Anterior cingulate cortex (tissue), 58 donors: Measurements from ENCODE around the gene DBH.

Source experiments
- DNase-seq, 58 donors: peaks; one replicate each; lab custom pipeline; 2025; lab: John Stamatoyannopoulos, UW

DBH gene

GRCh38 chr9:133680250-133680975 is 44.2 kb downstream of the DBH start:
- no peak for DNase-seq

DNA sequence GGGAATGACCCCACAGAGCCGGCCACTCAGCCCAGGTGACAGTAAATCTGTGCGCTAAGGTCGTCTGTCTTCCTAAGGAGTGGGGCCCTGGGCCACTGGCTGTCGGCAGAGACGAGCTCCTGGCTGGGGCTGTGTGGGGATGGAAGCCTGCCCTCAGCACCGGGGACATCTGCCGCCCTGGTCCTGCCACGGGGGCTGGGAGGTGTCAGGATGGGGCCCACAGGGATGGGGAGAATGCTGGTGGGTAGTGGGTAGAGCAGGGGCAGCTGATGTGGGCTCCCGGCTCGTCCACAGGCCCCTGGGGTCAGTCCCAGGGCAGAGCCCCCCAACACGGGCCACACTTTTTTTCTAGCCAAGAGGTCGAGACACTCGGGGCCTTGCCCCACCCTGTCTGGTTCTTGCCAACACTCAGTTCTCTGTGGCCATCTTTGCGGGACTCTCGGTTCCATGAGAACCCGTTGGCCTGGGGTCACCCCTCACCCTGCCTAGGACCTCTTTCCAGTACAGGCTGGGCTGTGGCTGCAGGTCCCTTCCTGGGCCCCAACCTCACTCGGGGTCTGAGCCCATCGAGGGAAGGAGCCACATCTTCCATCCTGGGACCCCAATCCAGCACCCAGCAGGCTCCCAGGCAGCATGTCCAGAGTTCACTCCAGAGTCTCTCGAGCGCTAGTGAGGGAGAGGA is 45.0 kb downstream of the DBH start:
- DNase-seq, result no peak

DNA sequence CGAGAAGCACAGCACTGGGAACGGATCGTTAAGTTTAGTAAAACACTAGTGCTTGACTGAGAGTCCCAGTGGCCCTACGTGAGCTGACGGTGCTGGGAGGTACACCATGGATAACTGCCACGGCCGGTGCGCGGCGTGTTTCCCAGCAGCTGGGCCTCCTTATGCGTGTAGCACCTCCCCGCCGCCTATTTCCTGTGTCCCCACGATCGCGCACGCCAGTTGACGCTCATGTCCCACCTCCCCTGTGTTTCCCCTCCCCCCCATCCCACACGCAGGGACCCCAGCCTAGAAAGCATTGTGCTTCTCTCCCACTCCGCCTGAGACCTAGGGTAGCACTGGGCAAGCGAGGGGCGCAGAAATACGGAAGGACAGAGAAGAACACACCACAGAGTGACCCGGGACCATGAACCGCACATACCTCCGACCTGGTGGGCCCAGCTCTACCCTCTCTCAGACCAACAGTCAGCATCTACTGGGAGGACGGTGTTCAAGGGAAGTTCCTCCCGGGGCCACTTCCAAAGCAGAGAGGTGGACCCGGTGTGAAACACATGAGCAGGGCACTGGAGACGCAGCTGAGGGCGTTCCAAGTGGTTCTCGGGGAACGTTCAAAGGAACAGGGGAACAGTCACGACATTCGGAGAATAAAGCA is 45.6 kb downstream of the DBH start:
- no peak for DNase-seq

DNA sequence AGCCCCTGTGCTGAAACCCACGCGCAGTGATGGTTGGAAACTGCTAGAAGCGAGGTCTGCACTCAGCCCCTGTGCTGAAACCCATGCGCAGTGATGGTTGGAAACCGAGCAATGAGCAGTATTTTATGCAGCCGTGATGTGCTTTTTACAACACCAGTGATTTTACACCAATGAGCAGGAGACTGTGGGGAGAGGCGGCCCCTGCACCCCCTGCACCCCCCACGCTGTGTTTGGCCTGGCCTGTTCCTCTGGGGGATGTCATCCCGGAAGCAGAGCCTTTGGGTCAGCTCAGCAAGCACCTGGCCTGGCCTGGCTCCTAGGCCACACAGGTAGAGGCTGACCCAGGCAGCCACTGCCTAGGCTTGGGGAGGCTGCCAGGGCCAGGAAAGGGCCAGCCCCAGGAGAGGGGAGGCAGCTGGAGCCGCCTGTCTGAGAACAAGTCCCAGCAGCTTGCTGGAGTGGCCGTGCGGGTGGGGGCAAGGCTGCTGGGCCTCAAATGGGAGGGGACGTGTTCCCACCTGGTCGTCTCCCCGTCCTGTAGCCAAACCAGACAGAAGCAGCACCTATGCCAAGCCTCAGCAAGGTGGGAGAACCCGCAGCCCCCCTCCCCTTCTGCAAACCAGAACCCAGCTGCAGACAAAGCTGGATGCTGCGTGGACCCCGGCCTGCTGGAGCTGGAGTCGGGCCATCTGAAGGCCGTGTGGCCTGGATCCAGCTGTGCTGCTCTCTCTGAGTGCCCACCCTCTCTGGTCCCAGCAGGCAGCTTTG is 46.8 kb downstream of the DBH start:
- no peak for DNase-seq

- DNase-seq, result peak in 2 of 58 donors; percentile 39 to 56
These were observed 47.5 kb downstream of the DBH start for GRCh38 chr9:133683586-133684120.

- DNase-seq, result peak in 50 of 58 donors; percentile 30 to 96 (median 70)
These were observed 48.2 kb downstream of the DBH start for GRCh38 chr9:133684121-133684935.

DNA sequence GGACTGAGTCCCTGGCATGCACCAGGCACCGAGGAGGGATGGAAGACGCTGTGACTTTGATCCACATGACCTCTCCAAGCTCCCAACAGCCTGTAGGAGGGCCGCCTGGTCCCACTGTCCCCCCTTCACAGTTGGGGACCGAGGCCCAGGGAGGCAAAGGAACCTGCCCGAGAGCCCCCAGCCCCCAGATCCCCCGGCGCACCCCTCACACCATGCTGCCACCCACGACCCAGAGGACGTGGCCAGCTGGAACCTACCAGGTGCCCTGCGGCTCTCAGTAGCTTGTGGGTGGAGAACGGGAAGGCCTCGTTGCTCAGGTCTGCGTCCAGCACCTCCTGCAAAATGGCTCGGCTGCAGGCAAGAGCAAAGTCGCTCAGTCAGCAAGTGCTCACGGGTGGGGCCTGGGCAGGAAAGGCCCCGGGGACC is 48.8 kb downstream of the DBH start:
- DNase-seq, result peak in 3 of 58 donors; percentile 49 to 54 (median 50)

DNA sequence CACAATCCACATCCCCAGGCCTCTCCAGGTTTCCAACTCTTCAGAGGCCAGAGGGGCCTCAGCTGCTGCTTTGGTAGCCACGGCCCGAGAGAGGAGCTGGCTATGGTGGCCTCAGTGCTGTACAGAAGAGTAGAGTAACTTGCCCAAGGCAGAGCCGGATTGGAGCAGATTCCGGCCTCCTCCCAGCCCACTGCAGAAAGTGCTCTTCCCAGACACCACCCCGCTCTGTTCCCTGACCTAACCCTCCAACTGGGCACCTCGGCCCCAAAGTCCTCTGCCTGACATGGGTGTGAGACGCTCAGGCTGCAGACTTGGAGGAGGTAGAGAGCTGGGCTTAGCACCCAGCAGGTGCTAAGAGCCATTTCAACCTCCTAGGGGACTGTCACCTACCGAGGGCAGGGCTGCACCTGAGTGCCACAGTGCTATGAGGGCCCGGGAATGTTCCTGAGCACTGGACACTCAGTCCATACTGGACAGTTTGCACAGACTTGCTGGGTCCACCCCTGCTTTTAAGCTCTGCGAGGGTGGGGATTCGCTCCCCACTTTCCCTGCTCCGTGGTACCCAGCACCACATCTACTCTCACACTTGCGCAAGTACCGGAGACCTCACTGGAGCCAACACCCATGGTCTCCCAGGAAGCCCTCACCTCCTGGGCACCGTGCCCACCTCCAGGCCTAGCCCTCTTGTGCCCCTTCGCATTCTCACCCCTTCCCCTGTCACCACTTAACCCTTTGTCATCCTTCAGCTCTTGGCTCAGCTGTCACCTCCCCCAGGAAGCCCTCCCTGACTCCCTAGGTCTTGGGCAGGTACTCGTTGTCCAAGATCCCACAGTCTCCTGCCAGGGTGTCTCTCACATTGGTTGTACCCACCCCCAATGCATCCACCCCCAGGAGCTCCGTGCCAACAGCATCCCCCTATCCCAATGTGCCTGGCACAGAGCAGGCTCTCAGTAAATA is 49.8 kb downstream of the DBH start:
- DNase-seq, result no peak

DNA sequence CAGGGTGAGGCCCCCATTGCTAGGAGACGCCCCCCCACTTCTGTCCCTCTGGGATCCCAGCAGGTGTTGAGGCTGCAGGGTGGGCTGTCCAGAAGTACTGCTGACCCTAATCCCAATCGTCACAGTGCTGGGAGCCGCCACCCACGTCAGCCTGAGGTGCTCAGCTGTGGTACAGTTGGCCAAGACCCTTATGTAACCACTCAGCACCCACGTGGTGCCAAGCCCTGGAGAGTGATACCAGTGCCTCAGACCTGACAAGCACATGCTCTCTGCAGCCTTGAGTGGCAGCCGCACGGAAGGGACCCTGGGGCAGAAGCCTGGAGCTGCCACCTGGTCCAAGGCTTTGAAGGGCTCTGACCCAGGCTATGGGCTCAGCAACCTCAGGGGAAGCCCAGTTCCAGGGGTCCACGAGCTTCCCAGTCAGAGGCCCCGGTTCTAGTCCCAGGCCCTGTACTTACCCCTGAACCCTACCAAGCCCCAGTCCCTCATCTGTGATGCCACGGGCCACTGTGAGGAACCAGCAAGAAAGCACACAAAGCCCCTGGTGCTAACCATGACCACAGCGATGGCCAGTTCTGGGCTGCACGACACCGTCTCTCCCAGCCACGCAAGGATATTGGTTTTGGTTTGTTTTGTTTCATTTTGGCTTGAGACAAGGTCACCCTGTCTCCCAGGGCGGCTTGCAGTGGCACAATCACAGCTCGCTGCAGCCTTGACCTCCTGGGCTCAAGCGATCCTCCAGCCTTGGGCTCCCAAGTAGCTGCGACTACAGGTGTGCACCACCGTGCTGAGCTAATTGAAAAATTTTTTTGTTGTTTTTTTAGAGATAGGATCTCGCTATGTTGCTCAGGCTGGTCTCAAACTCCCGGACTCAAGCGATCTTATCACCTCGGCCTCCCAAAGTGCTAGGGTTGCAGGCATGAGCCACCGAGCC is 50.7 kb downstream of the DBH start:
- peak in 26 of 58 donors; percentile 10 to 67 (median 30) for DNase-seq

DNA sequence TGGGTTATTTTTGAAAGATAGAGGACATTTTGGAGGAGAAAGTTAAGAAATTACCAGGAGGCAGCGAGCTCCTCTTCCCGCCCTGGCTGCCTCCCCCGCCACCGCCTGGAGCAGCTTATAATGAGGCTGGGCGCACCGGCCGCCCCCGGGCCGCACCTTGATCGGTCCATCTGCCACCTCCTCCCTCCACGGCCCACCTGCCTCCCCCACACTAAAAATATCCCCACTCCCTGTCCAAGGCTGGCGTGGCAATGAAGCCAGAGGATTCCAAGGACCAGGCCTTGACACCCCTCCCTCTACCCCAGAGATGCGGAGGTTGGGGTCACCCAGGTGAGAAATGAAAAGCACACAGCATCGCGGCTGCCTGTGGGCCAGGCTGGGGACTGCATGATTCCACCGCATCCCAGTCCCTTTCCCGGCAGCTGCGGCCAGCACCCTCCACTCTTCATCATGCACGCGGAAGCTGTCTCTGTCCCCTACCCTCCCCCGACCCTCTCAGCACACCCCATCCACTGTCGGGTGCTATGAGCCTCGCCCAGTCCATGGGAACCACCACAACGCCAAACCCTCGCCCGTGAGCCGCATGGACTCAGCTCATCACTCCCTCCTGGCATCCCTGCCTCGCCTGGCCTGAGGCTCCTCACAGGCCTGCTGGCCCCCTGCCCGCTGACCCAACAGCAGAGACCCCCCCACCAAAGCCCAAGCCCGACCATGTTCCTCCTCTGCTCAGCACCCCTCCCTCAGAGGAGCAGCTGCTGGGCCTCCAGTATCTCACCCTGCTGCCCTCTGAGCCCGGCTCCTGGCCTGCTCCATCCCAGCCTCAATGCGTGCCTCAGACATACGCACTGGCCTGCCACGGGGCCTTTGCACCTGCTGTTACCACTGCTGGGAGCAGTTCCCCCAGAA is 51.9 kb downstream of the DBH start:
- no peak for DNase-seq

GRCh38 chr9:133689151-133689763 is 53.1 kb downstream of the DBH start:
- DNase-seq, result no peak

GRCh38 chr9:133690081-133690561 is 54.0 kb downstream of the DBH start:
- DNase-seq, result no peak

- DNase-seq, result no peak
These were observed 55.0 kb downstream of the DBH start for GRCh38 chr9:133691191-133691590.

- no peak for DNase-seq
These were observed 55.6 kb downstream of the DBH start for GRCh38 chr9:133691626-133692363.
